ENCODE data around the gene SETD3. TPM values are rescaled to one million over a fixed set of nuclear protein-coding genes. Genes with fewer than 3 reads are reported as not detected.

Gene SETD3
- total and polyA plus RNA-seq, 8 donors: 36.3 to 78.7 (median 40.5) TPM

- no peak for DNase-seq
- H3K27ac ChIP-seq: no peak overlapping the region
- H3K9me3 ChIP-seq: no peaks in the 10 kb centered on the region
- no peaks in the 10 kb centered on the region for H3K27me3 ChIP-seq
- TF ChIP-seq CTCF (IDR thresholded peaks at IDR 0.05): no peak
- H3K4me3 ChIP-seq: no peak overlapping the region
- no peaks in the 10 kb centered on the region for H3K36me3 ChIP-seq
- no peak for ATAC-seq
- peaks cover 0 to 48% of the 10 kb centered on the region in 2 donors for H3K4me1 ChIP-seq
- intact Hi-C loops (cut with DNase I): no loop called here
Measured at GRCh38 chr14:99473458-99473857, 7.2 kb downstream of the SETD3 start.

GRCh38 chr14:99472937-99473336 is 7.7 kb downstream of the SETD3 start:
- intact Hi-C loops (cut with DNase I): no loop called here
- no peaks in the 10 kb centered on the region for H3K9me3 ChIP-seq
- ATAC-seq (no peak), DNase-seq (no peak)
- H3K27ac ChIP-seq: no peak overlapping the region
- peaks cover under 1 to 48% of the 10 kb centered on the region in 2 donors for H3K4me1 ChIP-seq
- TF ChIP-seq CTCF (IDR thresholded peaks at IDR 0.05): no peak
- no peaks in the 10 kb centered on the region for H3K27me3 ChIP-seq
- H3K36me3 ChIP-seq: no peaks in the 10 kb centered on the region
- no peak overlapping the region for H3K4me3 ChIP-seq

- Histone ChIP-seq H3K4me3 (no peak overlapping the region), H3K9me3 (no peaks in the 10 kb centered on the region), H3K27me3 (no peaks in the 10 kb centered on the region), H3K27ac (no peak overlapping the region), H3K36me3 (no peaks in the 10 kb centered on the region), H3K4me1 (peaks cover 10 to 48% of the 10 kb centered on the region in 2 donors)
- ATAC-seq (no peak), DNase-seq (no peak)
- no peak for TF ChIP-seq CTCF (IDR thresholded peaks at IDR 0.05)
- intact Hi-C loops (cut with DNase I): no loop called here
Measured at GRCh38 chr14:99471731-99472130, 8.9 kb downstream of the SETD3 start.

- Histone ChIP-seq H3K36me3 (peaks cover 0 to 16% of the 10 kb centered on the region in 2 donors), H3K4me1 (peaks cover 10 to 29% of the 10 kb centered on the region in 2 donors), H3K27me3 (no peaks in the 10 kb centered on the region), H3K27ac (no peak overlapping the region), H3K9me3 (no peaks in the 10 kb centered on the region), H3K4me3 (no peak overlapping the region)
- ATAC-seq: no peak
- DNase-seq: no peak
- TF ChIP-seq CTCF (IDR thresholded peaks at IDR 0.05): no peak
- intact Hi-C loops (cut with DNase I): no loop called here
Measured at GRCh38 chr14:99468836-99469592, 11.6 kb downstream of the SETD3 start.

- H3K9me3 ChIP-seq: no peaks in the 10 kb centered on the region
- peaks cover 0 to 25% of the 10 kb centered on the region in 2 donors for H3K36me3 ChIP-seq
- TF ChIP-seq CTCF (IDR thresholded peaks at IDR 0.05): no peak
- H3K4me1 ChIP-seq: peaks cover 10 to 29% of the 10 kb centered on the region in 2 donors
- no peak overlapping the region for H3K27ac ChIP-seq
- no peaks in the 10 kb centered on the region for H3K27me3 ChIP-seq
- intact Hi-C loops (cut with DNase I): no loop called here
- DNase-seq (no peak), ATAC-seq (peak; percentile 69)
- no peak overlapping the region for H3K4me3 ChIP-seq
Measured at GRCh38 chr14:99468081-99468480, 12.6 kb downstream of the SETD3 start.

Measured in left lung (tissue), 10 donors.